HEK293T (cell line): ENCODE measurements around the gene TLR5.
A peak's percentile ranks its signal among the peaks of the same experiment; 100 is the strongest.

Experiments used
- CTCF ChIA-PET: fragments of 350-600 bp; formaldehyde crosslinking; extraction: SDS; loops from one replicate; lab custom pipeline; 2021; ENCODE audit warnings: antibody characterized with exemption, inconsistent platforms; lab: Yijun Ruan, JAX
- POLR2A ChIA-PET: fragments of 350-600 bp; formaldehyde crosslinking; extraction: SDS; loops from one replicate; lab custom pipeline; 2020; ENCODE audit warnings: antibody characterized with exemption, inconsistent platforms; lab: Yijun Ruan, JAX
- DNase-seq: peaks from one replicate; pipeline ENCODE4 v3.0.0; 2012; ENCODE audit warnings: mixed read lengths; ENCODE audit errors: extremely low spot score
- ARNT ChIP-seq: fragments of 450-650 bp; IDR thresholded peaks from 2 replicates; pipeline ENCODE4 v1.6.1; 2017; ENCODE audit warnings: mild to moderate bottlenecking
- BHLHE40 ChIP-seq: fragments of 450-650 bp; IDR thresholded peaks from 2 replicates; pipeline ENCODE4 v1.6.1; 2016; ENCODE audit warnings: mild to moderate bottlenecking, moderate library complexity, borderline replicate concordance
- CTBP1 ChIP-seq: fragments of 450-650 bp; IDR thresholded peaks from 2 replicates; pipeline ENCODE4 v1.6.1; 2016; ENCODE audit warnings: borderline replicate concordance
- ELF4 ChIP-seq: fragments of 450-650 bp; IDR thresholded peaks from 2 replicates; pipeline ENCODE4 v1.6.1; 2017; ENCODE audit warnings: antibody characterized with exemption
- FOXA1 ChIP-seq: fragments of 450-650 bp; IDR thresholded peaks from 2 replicates; pipeline ENCODE4 v1.6.1; 2016; ENCODE audit warnings: mild to moderate bottlenecking
- FOXK2 ChIP-seq: fragments of 450-650 bp; IDR thresholded peaks from 2 replicates; pipeline ENCODE4 v1.6.1; 2016; ENCODE audit warnings: mild to moderate bottlenecking
- FOXM1 ChIP-seq: fragments of 450-650 bp; IDR thresholded peaks from 2 replicates; pipeline ENCODE4 v1.6.1; 2017; ENCODE audit warnings: mild to moderate bottlenecking, borderline replicate concordance
- HDGF ChIP-seq: fragments of 450-650 bp; IDR thresholded peaks from 2 replicates; pipeline ENCODE4 v1.6.1; 2017; ENCODE audit warnings: antibody characterized with exemption, borderline replicate concordance
- L3MBTL2 ChIP-seq: fragments of 450-650 bp; conservative IDR thresholded peaks from 2 replicates; pipeline ENCODE4 v1.6.1; 2016; ENCODE audit warnings: mild to moderate bottlenecking
- LEF1 ChIP-seq: fragments of 450-650 bp; IDR thresholded peaks from 2 replicates; pipeline ENCODE4 v1.6.1; 2017; ENCODE audit warnings: mild to moderate bottlenecking, borderline replicate concordance
- NFRKB ChIP-seq: fragments of 450-650 bp; IDR thresholded peaks from 2 replicates; pipeline ENCODE4 v1.6.1; 2016; ENCODE audit warnings: mild to moderate bottlenecking, moderate library complexity
- SP1 ChIP-seq: fragments of 450-650 bp; IDR thresholded peaks from 2 replicates; pipeline ENCODE4 v1.6.1; 2017
- SUZ12 ChIP-seq: fragments of 450-650 bp; IDR thresholded peaks from 2 replicates; pipeline ENCODE4 v1.6.1; 2016; ENCODE audit warnings: mild to moderate bottlenecking
- TARDBP ChIP-seq: fragments of 450-650 bp; IDR thresholded peaks from 2 replicates; pipeline ENCODE4 v1.6.1; 2016
- ZNF384 ChIP-seq: fragments of 450-650 bp; IDR thresholded peaks from 2 replicates; pipeline ENCODE4 v1.6.1; 2016
- TF ChIP-seq, protein P1 (sequence below): fragments of 450-650 bp; IDR thresholded peaks from 2 replicates; pipeline ENCODE4 v1.6.1; 2016

Gene TLR5

DNA sequence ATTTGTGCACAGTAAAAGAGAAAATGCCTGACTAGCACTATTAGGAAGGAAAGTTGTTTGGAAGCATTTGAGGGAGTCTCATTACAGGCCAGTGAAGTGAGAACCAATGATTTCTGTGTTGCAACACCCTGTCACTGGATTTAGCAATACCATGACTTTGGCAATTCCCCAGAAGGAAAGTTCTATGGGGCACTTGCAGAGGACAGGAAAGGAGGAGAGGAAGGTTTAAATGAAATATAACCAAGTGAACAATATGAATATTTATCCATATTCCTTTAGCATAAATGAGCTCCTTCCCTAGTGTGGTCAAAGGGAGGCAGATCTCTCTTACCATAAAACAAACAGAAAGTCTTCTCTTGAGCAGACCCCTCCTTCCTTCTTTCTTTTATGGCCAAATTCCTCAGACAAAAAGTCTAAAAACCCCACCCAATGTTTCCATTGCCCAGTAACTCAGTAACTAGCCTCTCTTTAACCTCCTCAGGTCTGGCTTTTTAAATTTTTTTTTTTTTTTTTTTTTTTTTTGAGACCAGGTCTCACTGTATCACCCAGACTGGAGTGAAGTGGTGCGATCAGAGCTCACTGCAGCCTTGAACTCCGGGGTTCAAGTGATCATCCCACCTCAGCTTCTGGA is 5.5 kb downstream of the TLR5 start:
- TF ChIP-seq, protein P1, sequence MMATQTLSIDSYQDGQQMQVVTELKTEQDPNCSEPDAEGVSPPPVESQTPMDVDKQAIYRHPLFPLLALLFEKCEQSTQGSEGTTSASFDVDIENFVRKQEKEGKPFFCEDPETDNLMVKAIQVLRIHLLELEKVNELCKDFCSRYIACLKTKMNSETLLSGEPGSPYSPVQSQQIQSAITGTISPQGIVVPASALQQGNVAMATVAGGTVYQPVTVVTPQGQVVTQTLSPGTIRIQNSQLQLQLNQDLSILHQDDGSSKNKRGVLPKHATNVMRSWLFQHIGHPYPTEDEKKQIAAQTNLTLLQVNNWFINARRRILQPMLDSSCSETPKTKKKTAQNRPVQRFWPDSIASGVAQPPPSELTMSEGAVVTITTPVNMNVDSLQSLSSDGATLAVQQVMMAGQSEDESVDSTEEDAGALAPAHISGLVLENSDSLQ = no peak
- TF ChIP-seq FOXK2 = no peak
- TF ChIP-seq HDGF = no peak
- TF ChIP-seq TARDBP = no peak
- TF ChIP-seq L3MBTL2 = no peak
- no peak for TF ChIP-seq NFRKB
- TF ChIP-seq FOXM1 = no peak
- no peak for TF ChIP-seq LEF1
- TF ChIP-seq ARNT = no peak
- TF ChIP-seq BHLHE40 = no peak
- TF ChIP-seq FOXA1 = no peak
- TF ChIP-seq ELF4 = no peak
- DNase-seq = no peak
- ChIA-PET POLR2A (no interaction called here), CTCF (interaction anchor here (0.7 to 1.8 kb wide), 2 partner anchors 13 to 23 kb away, joined by 3 to 7 read pairs; no protein-coding TSS in a partner anchor)

DNA sequence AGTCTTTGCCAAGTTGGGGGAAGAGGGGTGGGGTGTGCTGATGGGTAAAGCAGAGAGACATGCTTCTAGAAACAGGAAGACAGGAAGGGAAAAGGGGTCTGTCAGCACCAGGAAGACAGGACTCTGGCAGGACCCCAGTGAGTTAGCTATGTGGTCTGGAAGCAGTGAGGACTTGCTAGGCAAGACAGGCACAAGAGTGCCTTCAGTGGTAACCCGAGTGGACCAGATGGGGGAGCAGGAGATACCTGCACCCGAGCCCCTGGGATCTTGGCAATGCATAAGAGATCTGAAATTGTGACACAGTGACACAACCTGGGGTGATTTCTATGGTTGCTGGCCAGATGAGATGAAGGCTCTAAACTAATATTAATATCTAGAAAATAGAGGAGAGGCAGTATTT is 7.0 kb downstream of the TLR5 start:
- ChIA-PET CTCF (interaction anchor here (0.6 to 5.0 kb wide), 3 partner anchors 12 to 54 kb away, joined by 4 to 81 read pairs (median 7); no protein-coding TSS in a partner anchor), POLR2A (no interaction called here)
- TF ChIP-seq L3MBTL2 (no peak), TARDBP (no peak), SP1 (no peak), ARNT (no peak), ELF4 (no peak), HDGF (no peak), CTBP1 (no peak), FOXA1 (no peak), FOXK2 (no peak), ZNF384 (no peak), LEF1 (no peak), NFRKB (no peak), SUZ12 (no peak), BHLHE40 (no peak), FOXM1 (no peak)
- TF ChIP-seq, protein P1 = no peak
- DNase-seq = no peak

DNA sequence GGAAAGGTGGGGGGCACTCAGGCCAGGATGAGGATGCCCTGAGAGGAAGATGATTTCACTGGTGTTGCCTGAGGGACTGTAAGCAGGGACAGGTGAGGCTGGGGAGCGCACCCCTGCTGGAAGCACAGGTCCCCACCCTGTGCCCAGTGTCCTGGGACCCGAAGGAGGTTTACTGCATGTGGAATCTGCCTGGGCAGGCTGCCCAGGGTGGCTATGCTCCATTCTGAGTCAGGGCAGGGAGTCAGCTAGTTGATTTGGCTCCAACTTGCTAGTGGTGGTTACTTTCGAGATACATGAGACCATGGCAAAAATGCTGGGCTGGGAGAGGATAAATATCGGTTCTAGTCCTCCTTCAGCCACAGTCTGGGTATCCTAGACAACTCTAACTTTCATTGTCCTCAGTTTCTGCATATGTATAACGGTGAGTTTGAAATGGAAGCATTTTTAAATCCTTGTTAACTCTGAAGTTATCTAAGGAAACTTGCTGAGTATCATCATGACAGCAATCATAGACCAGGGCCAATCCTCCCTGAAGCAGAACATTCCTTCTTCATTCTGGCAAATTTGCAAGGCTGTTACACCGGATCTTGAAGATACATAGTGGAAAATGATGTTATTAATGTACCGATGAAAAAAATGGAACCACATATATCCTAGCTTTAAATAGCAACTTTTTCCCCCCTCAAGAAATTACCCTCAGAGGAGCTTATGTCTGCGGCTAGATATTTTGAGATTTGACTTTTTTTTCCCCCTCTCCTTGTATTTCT is 7.7 kb downstream of the TLR5 start:
- DNase-seq = no peak
- POLR2A ChIA-PET = interaction anchor here (3.3 kb wide), 1 partner anchor 8 kb away, joined by 22 read pairs; the partner anchor contains the start of gene TLR5
- CTCF ChIA-PET = interaction anchor here (0.6 to 5.0 kb wide), 2 partner anchors 13 to 54 kb away, joined by 4 to 81 read pairs; no protein-coding TSS in a partner anchor
- TF ChIP-seq L3MBTL2 = no peak
- no peak for TF ChIP-seq ZNF384
- TF ChIP-seq NFRKB = no peak
- TF ChIP-seq SP1 = no peak
- no peak for TF ChIP-seq TARDBP
- TF ChIP-seq, protein P1 = no peak
- TF ChIP-seq FOXM1 = no peak
- no peak for TF ChIP-seq ARNT
- TF ChIP-seq FOXK2 = no peak
- no peak for TF ChIP-seq LEF1
- TF ChIP-seq HDGF = no peak
- TF ChIP-seq CTBP1 = no peak
- no peak for TF ChIP-seq BHLHE40
- no peak for TF ChIP-seq ELF4
- no peak for TF ChIP-seq FOXA1
- no peak for TF ChIP-seq SUZ12

DNA sequence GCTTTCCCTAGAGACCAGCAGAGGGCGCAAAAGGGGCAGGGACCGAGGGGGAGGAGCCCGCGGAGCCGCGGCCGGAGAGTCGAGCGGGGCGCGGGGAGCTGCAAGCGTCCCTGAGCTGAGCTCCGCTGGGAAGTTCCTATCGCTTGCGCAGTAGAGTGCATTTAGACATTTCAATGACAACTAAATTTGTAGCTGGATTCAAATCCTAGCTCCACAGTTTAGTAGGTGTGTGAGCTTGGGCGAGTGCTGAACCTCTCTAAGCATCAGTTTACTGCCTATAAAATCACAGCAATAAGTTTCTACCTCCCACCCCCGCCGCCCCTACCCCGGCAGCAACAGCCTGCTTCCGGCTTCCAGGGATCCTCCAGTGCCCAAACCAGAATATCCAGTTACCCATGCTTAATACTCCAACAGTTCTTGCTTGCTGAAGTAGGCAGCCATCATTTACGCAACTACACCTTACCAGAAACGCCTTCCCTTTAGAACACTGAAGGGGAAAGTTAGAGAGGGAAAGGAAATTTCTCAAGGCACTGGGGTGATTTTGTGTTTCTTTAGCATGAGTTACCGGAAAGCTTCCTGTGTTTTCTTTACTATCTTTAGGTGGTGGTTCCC is 9.1 kb downstream of the TLR5 start:
- CTCF ChIA-PET = interaction anchor here (0.5 to 5.0 kb wide), 45 partner anchors 9 to 615 kb away, joined by 3 to 81 read pairs (median 4); partner anchors contain the start of genes SUSD4 and TLR5
- no peak for TF ChIP-seq L3MBTL2
- no peak for TF ChIP-seq TARDBP
- TF ChIP-seq ARNT = no peak
- TF ChIP-seq FOXM1 = no peak
- TF ChIP-seq, protein P1 = peak; percentile 28; the same call in 1 of the 2 replicates
- TF ChIP-seq ELF4 = peak; percentile 29; the same call in 1 of the 2 replicates
- DNase-seq = peak; percentile 97
- POLR2A ChIA-PET = interaction anchor here (0.6 to 3.3 kb wide), 6 partner anchors 8 to 398 kb away, joined by 3 to 22 read pairs (median 6); partner anchors contain the start of gene TLR5
